HG03565 (cell line): ENCODE data around the gene RASSF5.
"Not testable (repeated sequence)": the region's sequence is repeated elsewhere in the genome, so short reads cannot be mapped to it uniquely, and the experiment has no call there.

ENCODE experiments used
- ATAC-seq: cut with Tn5 transposase; IDR thresholded peaks from one replicate; pipeline ENCODE4 v1.9.1; 2021; ENCODE audit warnings: mild to moderate bottlenecking, moderate library complexity; ENCODE audit not compliant: unreplicated experiment

The RASSF5 gene

DNA sequence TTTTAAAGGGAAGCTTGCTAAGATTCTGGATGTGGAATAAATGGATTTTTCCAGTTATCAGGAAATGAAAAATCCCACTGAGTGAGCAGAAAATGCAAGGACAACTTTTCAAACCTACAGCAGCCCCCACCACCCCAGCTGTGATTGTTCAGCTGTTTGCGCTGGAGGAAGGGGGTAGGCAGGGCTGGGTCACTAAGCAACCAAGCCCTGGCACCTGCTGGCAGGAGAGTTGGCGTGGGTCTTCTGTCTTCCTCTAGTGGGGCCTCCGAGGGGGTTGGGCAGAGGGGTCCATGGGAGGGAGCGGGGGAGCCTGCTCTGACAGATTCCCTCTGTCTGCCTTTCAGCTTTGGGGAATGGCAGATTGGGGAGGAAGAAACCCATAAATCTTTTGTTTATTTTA is 59.7 kb downstream of the RASSF5 start:
- ATAC-seq = no peak

DNA sequence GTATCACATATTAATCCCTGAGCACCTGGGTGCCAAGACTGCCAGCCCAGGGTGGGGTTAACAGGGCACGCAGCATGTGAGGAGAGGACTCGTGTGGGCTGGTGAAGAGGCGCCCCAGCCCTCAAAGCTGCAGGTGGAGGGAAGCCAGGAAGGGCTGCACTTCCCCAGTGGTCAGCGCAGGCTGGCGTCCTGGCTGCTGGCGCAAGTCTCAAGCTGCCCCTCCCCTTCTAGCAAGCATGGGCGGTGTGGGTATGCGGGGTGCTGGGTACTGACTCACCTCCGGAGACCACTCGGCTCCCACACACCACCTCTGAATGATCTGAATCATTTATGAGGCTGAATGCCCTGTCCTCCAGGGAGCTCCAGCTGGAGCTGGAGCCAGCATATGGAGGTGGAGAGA is 60.9 kb downstream of the RASSF5 start:
- ATAC-seq = no peak

DNA sequence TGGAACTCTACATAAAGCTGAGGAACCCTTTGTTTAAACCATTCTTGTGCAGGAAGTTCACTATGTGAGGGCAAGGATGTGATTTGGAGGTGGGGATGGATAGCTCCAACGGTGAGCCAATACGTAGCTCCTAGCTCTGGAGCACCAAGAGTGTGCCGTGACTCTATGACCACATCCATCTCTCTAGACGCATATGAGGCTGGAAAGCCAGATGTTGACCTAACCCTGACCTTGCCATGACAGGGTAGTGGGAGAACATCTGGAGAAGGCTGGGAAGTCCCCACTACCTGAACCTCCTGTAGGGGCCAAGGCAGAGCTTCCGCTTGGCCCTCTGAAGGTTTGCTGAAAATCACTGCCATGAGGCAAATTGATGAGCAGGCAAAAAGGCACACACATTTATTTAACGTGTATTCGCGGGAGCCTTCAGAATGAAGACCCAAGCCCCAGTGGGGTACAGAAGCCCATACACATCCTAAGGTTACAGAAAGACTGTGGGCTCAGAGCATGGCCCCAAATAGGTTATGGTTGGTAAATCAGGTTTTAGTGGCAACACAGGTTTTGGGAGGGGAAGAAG is 61.5 kb downstream of the RASSF5 start:
- no peak for ATAC-seq

DNA sequence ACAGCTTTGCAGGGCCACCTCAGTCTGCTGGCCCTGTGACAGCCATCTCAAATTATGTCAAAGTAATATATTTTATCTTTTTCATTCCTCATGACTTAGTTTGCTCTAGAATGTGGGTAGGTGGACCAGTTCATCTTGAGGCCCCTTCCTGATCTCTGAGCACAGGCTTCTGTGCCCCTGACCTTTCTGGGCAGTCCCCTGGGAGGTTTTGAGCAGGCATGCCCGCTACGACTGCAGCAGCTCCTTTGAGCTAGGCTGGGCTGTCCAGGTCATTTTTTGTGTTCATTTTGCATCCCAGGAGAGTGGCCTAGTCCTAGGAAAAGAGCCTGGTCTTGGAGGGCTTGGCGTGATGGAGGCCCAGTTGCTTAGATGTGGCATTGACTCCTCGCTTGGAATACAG is 62.2 kb downstream of the RASSF5 start:
- no peak for ATAC-seq

DNA sequence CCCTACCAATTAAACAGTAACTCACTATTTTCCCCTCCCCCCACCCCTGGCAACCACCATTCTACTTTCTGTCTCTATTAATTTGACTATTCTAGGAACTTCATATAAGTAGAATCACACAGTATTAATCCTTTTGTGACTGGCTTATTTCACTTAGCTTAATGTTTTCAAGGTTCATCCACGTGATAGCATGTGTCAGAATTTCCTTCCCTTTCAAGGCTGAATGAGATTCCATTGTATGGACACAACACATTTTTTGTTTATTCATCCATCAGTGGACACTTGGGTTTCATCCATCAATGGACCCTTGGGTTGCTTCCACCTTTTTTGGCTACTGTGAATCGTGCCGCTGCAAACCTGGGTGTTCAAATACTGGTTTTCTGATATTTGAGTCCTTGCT is 63.2 kb downstream of the RASSF5 start:
- no peak for ATAC-seq

- ATAC-seq = no peak
These were observed 65.5 kb downstream of the RASSF5 start for GRCh38 chr1:206572835-206573234.

- no peak for ATAC-seq
These were observed 66.0 kb downstream of the RASSF5 start for GRCh38 chr1:206573319-206573718.

DNA sequence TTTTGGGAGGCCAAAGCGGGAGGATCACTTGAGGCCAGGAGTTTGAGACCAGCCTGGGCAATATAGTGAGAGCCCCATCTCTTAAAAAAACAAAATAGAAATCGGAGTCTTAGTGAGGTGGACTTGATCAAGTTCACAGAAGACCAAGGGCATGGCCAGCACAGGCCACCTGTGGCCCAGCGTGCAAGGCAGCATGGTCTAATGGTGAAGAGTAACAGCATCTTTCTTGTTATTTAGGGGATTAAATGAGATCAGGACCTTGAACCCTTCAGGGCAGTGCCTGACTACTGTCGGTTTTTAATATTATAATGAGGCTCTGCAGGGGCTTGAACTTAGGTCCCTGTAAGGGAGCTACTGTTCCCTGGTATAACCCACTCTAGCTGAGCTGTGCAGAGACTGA is 66.4 kb downstream of the RASSF5 start:
- ATAC-seq = no peak

- no peak for ATAC-seq
These were observed 68.0 kb downstream of the RASSF5 start for GRCh38 chr1:206575165-206575893.

GRCh38 chr1:206575894-206576737 is 68.8 kb downstream of the RASSF5 start:
- ATAC-seq = no peak

GRCh38 chr1:206577626-206578025 is 70.3 kb downstream of the RASSF5 start:
- ATAC-seq = no peak

DNA sequence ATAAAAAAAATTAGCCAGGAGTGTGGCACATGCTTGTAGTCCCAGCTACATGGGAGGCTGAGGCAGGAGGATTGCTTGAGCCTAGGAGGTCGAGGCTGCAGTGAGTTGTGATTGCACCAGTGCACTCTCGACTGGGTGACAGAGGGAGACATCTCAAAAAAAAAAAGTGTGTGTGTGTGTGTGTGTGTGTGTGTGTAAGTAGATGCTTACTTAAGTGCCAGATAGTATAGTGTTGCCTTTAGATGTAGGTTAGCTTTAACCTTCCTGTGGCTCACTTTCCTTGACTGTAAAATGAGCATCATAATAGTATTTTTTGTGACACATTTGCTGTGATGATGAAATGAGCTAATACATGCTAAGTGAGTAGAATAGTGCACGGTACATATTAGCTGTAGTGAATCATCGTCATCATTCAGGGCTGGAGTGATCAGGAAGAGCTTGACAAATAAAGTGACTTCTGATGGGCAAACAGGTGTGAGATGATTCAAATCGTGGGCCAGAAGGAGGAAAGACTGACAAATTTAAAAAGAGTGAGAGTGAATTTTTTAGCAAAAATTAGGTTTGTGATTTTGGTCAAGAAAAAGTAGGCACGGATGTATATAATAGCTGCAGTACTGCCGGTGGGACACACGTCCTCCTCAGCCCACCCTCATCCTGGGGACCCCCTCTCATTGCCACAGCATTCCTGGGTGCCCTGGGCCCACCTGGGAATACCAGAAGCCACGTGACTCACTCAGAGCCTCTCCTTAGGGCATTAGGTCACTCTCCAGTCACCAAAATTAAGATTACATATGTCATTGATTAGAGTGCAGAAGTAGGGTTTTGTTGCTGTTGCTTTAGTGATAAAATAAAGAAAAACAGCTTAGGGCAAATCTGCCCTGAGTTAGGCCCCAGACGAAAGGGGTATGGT is 71.0 kb downstream of the RASSF5 start:
- ATAC-seq = no peak

DNA sequence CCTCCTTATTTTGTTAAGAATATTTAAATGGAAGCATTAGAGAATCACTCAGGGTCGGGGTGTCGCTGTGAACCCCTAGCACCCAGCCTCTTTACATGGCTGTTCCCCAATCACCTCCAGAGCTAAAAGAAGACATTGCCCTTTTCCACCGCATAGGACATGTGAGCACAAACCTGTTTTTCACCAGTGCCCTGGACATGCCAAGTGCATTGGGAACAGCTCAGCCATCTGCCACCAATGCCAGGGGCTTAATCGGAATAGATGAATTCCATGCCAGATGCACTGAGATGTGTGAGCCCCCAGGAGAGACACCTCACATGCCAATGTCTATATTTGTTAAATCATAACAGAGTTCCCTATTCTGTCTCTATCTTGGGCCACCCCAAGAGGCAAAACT is 71.6 kb downstream of the RASSF5 start:
- ATAC-seq = no peak

- peak; percentile 81 for ATAC-seq
These were observed 72.6 kb downstream of the RASSF5 start for GRCh38 chr1:206579747-206580437.

DNA sequence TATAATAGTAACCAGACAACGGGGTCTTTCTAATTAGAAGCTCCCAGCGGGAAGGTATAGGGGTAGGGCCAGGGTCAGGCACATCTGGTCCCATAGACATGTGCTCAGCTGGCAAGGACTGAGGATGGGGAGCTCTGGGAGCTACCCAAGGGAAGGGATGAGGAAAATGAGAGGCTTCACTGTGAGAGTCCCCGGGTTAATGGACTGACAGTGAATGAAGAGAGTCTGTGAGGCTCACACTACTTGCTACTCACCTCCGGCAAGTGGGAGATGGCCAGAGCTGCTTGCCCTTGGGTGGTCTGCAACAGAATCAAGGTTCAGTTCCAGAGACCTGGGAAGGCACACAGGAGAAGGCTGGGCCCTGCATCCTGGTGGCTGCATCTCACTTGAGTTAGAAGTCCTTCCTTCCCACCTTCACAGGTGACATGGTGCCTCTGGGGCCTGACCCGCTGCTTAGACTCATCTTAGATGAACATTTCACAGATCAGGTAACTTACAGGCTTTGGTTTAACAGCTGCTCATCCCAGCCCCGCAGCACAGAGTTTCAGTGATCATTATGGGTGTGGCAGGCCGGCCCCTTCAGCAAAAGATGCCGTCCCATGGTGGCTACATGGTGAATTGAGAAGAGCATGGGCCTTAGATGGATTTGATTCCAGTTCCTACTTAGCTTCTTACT is 73.2 kb downstream of the RASSF5 start:
- no peak for ATAC-seq

GRCh38 chr1:206581114-206581497 is 73.8 kb downstream of the RASSF5 start:
- ATAC-seq = not testable (repeated sequence)

DNA sequence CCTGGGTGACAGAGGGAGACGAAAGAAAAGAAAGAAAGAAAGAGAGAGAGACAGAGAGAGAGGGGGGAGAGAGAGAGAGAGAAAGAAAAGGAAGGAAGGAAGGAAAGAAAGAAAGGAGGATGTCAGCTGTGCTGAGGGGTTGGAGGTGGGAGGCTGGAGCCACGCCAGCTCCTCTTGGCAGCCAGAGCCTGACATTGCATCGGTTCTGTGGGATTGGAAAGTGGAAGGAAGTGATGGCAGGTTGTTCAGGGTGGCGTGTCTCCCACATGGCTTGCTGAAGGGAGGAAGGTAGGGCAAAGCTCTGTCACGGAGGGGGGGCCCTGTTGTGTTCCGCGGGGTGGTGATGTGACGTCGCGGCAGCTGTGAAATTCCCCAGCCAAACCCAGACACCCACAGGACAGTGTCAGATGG is 74.2 kb downstream of the RASSF5 start:
- ATAC-seq = no peak

DNA sequence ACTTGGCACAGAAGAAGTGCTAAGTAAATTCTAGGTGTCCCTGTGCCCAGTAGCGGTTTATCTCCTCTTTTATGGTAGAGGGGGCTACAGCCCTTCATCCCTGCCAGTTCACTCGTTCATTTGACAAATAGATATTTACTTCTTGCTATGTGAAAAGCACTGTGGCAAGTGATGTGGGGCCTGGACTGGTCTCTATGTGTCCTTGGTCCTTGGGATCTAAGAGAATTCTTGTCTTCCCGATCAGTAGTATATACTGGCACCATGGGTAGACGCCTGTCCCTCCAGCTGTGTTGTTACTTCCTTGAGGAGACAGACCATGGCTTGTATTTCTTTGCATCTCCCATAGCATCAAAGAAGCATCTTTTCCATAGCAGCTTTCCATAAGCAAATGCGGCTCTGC is 75.2 kb downstream of the RASSF5 start:
- no peak for ATAC-seq

- ATAC-seq = no peak
These were observed 75.8 kb downstream of the RASSF5 start for GRCh38 chr1:206582971-206583706.
